ENCODE measurements around the gene ATP13A1. TPM values are rescaled to one million over a fixed set of nuclear protein-coding genes. Genes with fewer than 3 reads are reported as not detected.

The ATP13A1 gene
- total and polyA plus RNA-seq, 2 donors (not counting 3 experiments of a cell fraction or from before 2014, with no cell fraction given), result 36.9 to 48.7 TPM

- no peak for DNase-seq (ENCODE audit: low read depth, low spot score)
- Histone ChIP-seq H3K79me2 (ENCODE audit: control insufficient read depth, insufficient read depth, low read length) (peaks cover 22% of the 10 kb centered on the region), H3K4me1 (ENCODE audit: control insufficient read depth, extremely low read depth, insufficient read depth, low read length) (peaks cover 3% of the 10 kb centered on the region), H3K27ac (ENCODE audit: insufficient read depth, low read depth, low read length) (no peak overlapping the region), H2AFZ (ENCODE audit: low read depth, low read length) (no peak overlapping the region), H3K9me1 (replicated peaks; ENCODE audit: control insufficient read depth, extremely low read depth, insufficient read depth, low read length) (no peaks in the 10 kb centered on the region), H3K9me3 (replicated peaks; ENCODE audit: control insufficient read depth, insufficient read depth, low read length) (no peaks in the 10 kb centered on the region), H3K27me3 (ENCODE audit: control insufficient read depth in 2 of 2, insufficient read depth in 2 of 2, low read length in 2 of 2) (no peaks in the 10 kb centered on the region), H3K4me2 (ENCODE audit: insufficient read depth, low read length) (no peak overlapping the region), H3K4me3 (replicated peaks in 1 of 3; ENCODE audit: insufficient read depth in 1 of 3, low read depth in 1 of 3, low read length in 3 of 3) (no peak overlapping the region), H4K20me1 (replicated peaks; ENCODE audit: control insufficient read depth, extremely low read depth, insufficient read depth, low read length) (no peaks in the 10 kb centered on the region), H3K9ac (replicated peaks; ENCODE audit: extremely low read depth, insufficient read depth, low read length) (no peak overlapping the region), H3K36me3 (ENCODE audit: control insufficient read depth in 2 of 2, extremely low read depth in 1 of 2, insufficient read depth in 2 of 2, low read length in 2 of 2) (peaks cover 14 to 40% of the 10 kb centered on the region in 2 experiments)
- ChIA-PET CTCF (no interaction called here), POLR2A (no interaction called here)
- no peak for FAIRE-seq
- intact Hi-C loops (cut with micrococcal nuclease), result loop anchor here (10.0 kb wide), 1 partner anchor 245 kb away; the partner anchor contains the start of gene ZNF93
- no TSS peak for BruUV-seq (replicated peaks)
- TF ChIP-seq JUN (IDR thresholded peaks at IDR 0.05; ENCODE audit: borderline replicate concordance, insufficient read depth, insufficient read length, low read depth), result no peak
- TF ChIP-seq FOS (IDR thresholded peaks at IDR 0.05; ENCODE audit: borderline replicate concordance, insufficient read depth, low read length), result no peak
- TF ChIP-seq CTCF (IDR thresholded peaks at IDR 0.05; ENCODE audit: extremely low read depth in 1 of 2, insufficient read depth in 1 of 2, low read depth in 1 of 2, low read length in 2 of 2), result no peak
- TF ChIP-seq EZH2 (IDR thresholded peaks at IDR 0.05; ENCODE audit: borderline replicate concordance, low read depth, low read length, severe bottlenecking), result no peak
- no peak for TF ChIP-seq GATA2 (IDR thresholded peaks at IDR 0.05; ENCODE audit: insufficient read depth, insufficient read length, low read depth, low read length)
- no peak for TF ChIP-seq POLR2AphosphoS5 (IDR thresholded peaks at IDR 0.05; ENCODE audit: insufficient read depth, low read depth, low read length)
- no peak for TF ChIP-seq MAX (IDR thresholded peaks at IDR 0.05; ENCODE audit: insufficient read depth, insufficient read length)
- no peak for TF ChIP-seq MYC (IDR thresholded peaks at IDR 0.05; ENCODE audit: low read depth, low read length)
- TF ChIP-seq POLR2A (IDR thresholded peaks at IDR 0.05; ENCODE audit: low read depth, low read length), result no peak
- dilution Hi-C loops (cut with MboI; ENCODE audit: extremely low pct_ligation_motif_present, low sequenced_read_pairs), result no loop called here
Measured at GRCh38 chr19:19659646-19660245, 3.7 kb downstream of the ATP13A1 start.
